ENCODE results near the gene ALPG.

GRCh38 chr2:232415736-232416520, 9.3 kb downstream of the ALPG start:
- TF ChIP-seq CTCF (IDR thresholded peaks at IDR 0.05; ENCODE audit: insufficient read depth, low read length, poor library complexity, severe bottlenecking) (no peak), EZH2phosphoT487 (conservative IDR thresholded peaks at IDR 0.05; ENCODE audit: low read length) (no peak)
